Activated CD4-positive, alpha-beta T cell treated with anti-CD3 and anti-CD28 coated beads for 24 hours (primary cell): ENCODE data around the gene EARS2.
"Not testable (repeated sequence)": the region's sequence is repeated elsewhere in the genome, so short reads cannot be mapped to it uniquely, and the experiment has no call there.

Experiments used
- DNase-seq, 2 donors: peaks; one replicate each; pipeline ENCODE4 v3.0.0-alpha.2; 2020; ENCODE audit warnings: low read depth in 2 of 2

Gene EARS2

GRCh38 chr16:23556881-23557778 lies at the start of gene EARS2, which contains the start of gene UBFD1:
Gene EARS2, minus strand, starts transcription at chr16:23557350. Its CDS starts 7 bp downstream, at chr16:23557343.
Gene UBFD1, plus strand, starts transcription at chr16:23557727. Its CDS starts 16 bp downstream, at chr16:23557743.
- DNase-seq: peak; percentile 95 to 98

GRCh38 chr16:23597003-23597756 lies 40.0 kb upstream of the EARS2 start:
- no peak for DNase-seq

GRCh38 chr16:23595951-23596720 lies 39.0 kb upstream of the EARS2 start, which contains the start of gene NDUFAB1:
Gene NDUFAB1, minus strand, starts transcription at chr16:23596316. Its CDS starts 26 bp downstream, at chr16:23596290.
- DNase-seq: peak; percentile 87 to 91

GRCh38 chr16:23595246-23595950 lies 38.2 kb upstream of the EARS2 start:
- DNase-seq: no peak

GRCh38 chr16:23594186-23594585 lies 37.0 kb upstream of the EARS2 start:
- DNase-seq: no peak

GRCh38 chr16:23590181-23590580 lies 33.0 kb upstream of the EARS2 start:
- no peak for DNase-seq

GRCh38 chr16:23587726-23588125 lies 30.6 kb upstream of the EARS2 start:
- no peak for DNase-seq

- DNase-seq: no peak
Observed at GRCh38 chr16:23584186-23585076, 27.3 kb upstream of the EARS2 start.

GRCh38 chr16:23583271-23583670 lies 26.1 kb upstream of the EARS2 start:
- DNase-seq: not testable (repeated sequence)

- DNase-seq: no peak
Observed at GRCh38 chr16:23581764-23582163, 24.6 kb upstream of the EARS2 start.

- no peak for DNase-seq
Observed at GRCh38 chr16:23580391-23580790, 23.2 kb upstream of the EARS2 start.

GRCh38 chr16:23579371-23579770 lies 22.2 kb upstream of the EARS2 start:
- DNase-seq: no peak

- DNase-seq: no peak
Observed at GRCh38 chr16:23578101-23578830, 21.1 kb upstream of the EARS2 start.

- no peak for DNase-seq
Observed at GRCh38 chr16:23577493-23577892, 20.3 kb upstream of the EARS2 start.

GRCh38 chr16:23575834-23576233 lies 18.7 kb upstream of the EARS2 start:
- DNase-seq: no peak

- no peak for DNase-seq
Observed at GRCh38 chr16:23573817-23574216, 16.7 kb upstream of the EARS2 start.

- no peak for DNase-seq
Observed at GRCh38 chr16:23572394-23572793, 15.2 kb upstream of the EARS2 start.

GRCh38 chr16:23571895-23572294 lies 14.7 kb upstream of the EARS2 start:
- DNase-seq: no peak

- no peak for DNase-seq
Observed at GRCh38 chr16:23570992-23571632, 14.0 kb upstream of the EARS2 start.
